Loucy (cell line): ENCODE data around the gene GCNT4.

Experiments used
- EZH2phosphoT487 ChIP-seq: fragments of 200-600 bp; IDR thresholded peaks from 2 replicates; pipeline ENCODE4 v1.6.1; 2018; ENCODE audit warnings: antibody characterized with exemption, mild to moderate bottlenecking, moderate library complexity, borderline replicate concordance
- TF ChIP-seq, protein P1 (sequence below): fragments of 200-600 bp; sonication (generic); conservative IDR thresholded peaks from 2 replicates; pipeline ENCODE4 v1.5.1; 2014; ENCODE audit warnings: mild to moderate bottlenecking, antibody characterized with exemption, low read length

DNA sequence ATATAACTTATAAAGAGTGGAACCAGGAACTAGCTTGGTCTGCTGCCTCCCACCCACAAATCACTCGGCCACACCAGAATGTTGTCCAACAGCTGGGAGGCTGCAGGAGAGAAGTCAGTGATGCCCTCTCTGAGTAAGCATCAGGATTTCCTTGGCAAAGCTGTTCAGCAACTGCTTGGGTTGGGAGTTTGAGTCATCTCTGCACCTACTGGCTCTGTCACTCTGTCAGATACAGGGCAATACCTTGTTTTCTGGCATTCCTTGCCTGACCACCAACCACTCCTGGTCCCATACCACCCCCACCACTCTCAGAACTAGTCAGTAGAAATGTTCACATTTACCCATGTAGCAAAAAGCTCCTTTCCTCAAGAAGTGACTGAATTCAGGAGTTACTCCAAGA lies 36.8 kb upstream of the GCNT4 start:
- TF ChIP-seq, protein P1, sequence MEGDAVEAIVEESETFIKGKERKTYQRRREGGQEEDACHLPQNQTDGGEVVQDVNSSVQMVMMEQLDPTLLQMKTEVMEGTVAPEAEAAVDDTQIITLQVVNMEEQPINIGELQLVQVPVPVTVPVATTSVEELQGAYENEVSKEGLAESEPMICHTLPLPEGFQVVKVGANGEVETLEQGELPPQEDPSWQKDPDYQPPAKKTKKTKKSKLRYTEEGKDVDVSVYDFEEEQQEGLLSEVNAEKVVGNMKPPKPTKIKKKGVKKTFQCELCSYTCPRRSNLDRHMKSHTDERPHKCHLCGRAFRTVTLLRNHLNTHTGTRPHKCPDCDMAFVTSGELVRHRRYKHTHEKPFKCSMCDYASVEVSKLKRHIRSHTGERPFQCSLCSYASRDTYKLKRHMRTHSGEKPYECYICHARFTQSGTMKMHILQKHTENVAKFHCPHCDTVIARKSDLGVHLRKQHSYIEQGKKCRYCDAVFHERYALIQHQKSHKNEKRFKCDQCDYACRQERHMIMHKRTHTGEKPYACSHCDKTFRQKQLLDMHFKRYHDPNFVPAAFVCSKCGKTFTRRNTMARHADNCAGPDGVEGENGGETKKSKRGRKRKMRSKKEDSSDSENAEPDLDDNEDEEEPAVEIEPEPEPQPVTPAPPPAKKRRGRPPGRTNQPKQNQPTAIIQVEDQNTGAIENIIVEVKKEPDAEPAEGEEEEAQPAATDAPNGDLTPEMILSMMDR, result no peak
- TF ChIP-seq EZH2phosphoT487, result no peak
